Fibroblast of skin of abdomen (primary cell): Measurements from ENCODE around the gene THPO.

Experiments
- DNase-seq: peaks from one replicate; pipeline ENCODE4 v3.0.0-alpha.2; 2013

Gene THPO

DNA sequence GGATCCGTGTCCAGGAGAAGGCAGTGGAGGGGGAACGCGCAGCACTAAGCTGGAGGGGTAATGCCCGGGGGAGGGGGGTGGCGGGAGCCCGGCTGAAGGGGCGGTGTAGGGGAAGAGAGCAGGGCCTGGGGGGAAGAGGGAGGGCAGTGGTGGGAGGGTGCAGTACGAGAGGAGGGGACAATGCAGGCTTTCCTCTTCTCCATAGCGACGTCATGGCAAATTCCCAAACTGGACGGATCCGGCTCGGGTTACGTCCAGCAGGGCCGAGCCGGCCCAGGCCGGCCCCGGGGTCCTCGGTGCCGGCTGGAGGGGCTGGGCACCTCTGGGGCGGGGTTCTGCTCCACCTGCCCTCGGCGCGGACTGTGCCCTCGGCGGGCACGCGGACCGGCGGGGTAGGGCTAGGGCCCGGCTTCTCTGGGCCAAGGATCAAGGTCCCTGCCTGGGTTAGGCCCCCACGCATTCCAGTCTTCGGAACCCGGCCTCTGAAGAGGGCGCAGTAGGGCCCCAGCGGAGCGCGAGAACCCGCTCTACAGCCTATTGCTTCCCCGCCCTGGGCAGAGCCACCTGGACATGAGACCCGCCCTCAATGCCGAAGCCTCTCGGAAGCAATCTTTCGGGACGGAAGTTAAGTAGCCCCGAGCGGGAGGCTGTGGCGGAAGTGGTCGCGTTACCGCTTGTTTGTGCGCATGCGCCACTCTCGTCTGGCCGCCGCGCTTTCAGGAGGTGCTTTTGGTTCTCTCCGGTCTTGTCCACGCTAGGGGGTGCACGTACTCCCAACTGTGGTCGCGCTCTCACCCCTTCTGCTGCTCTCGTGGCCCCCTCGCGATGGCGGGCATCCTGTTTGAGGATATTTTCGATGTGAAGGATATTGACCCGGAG lies 15.1 kb downstream of the THPO start:
- DNase-seq = peak; percentile 97

DNA sequence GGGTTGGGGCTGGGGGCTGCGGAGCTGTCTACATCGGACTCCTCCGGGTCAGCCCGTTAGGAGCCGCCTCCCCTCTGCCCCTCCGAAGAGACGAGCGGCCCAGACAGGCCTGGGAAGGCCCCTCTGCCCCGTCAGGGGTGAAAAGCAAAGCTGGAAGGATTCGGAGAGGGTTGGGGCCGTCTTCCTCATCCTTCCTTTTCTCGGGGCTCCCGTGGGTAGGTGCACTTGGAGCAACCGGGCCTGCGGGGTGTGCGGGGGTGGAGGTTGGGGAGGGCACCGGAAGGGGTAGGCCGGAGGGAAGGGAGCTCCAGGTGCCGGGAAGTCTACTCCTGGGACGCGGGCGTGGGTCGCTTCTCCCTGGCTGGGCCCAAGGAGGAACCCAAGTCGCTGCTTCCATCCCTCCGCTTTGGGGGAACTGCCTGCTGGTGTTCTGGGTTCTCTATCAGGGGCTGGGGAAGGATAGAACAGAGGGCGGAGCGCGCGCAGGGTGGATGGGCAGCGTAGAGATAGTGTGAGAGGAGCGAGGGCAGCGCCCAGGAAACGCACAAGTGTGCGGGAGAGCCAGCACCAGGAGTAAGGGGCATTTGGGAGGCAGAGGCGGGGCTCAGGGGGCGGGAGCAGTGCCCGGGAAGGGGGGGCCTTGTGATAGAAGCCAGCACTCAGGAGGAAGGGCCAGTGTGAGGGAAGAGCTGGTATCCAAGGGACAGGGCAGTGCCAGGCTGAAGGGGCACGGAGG lies 15.9 kb downstream of the THPO start:
- DNase-seq = peak; percentile 37

DNA sequence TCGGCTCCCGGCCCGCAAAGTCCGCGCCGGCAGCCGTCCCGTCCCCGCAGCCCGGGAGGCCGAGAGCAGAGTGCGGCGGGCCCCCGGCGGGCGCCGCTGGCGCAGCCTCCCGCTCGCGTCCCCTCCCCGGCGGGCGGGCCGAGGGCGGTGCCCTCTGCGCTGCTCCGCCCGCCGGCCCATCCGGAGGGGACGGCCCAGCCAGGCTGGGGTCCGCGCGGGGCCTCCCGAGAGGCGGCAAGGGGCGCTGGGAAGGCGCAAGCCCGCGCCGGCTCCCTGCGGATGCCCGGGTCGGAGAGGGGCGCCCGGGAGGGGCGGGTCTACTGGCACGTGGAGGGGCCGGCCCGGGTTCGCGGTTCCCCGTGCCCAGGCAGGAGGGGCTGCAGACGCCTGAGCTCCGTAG lies 16.5 kb downstream of the THPO start, which contains the start of the genes CLCN2 and POLR2H:
Gene CLCN2 (minus strand): TSS at position 74 of the 400 bp plus-strand sequence. CDS start 126 bp downstream, outside the sequence.
Gene POLR2H (plus strand): TSS at position 179 of the 400 bp plus-strand sequence. CDS start 1,783 bp downstream, outside the sequence.
- DNase-seq = peak; percentile 64

- DNase-seq = no peak
Measured at GRCh38 chr3:184360929-184361531, 17.0 kb downstream of the THPO start.

GRCh38 chr3:184360070-184360928 lies 17.7 kb downstream of the THPO start:
- DNase-seq = no peak

DNA sequence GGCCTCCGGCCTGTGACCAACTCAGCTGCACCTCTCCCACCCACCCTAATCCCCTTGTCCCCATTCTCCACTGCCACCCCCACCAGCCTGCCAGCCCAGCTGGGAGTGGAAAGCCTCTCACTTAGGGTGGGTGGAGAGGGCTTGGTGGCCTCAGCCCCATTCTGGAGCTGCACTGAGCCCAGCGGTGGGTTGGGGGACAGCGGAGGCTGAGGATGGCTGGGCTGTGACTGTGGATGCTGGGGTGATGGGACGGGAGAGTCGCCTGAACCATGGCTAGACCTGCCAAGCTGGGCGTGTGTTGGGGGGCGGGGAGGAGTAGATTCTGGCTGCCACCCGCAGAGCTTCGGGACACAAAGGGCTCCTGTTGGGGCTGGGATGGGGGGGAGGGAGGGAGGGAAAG lies 18.4 kb downstream of the THPO start:
- DNase-seq = no peak

DNA sequence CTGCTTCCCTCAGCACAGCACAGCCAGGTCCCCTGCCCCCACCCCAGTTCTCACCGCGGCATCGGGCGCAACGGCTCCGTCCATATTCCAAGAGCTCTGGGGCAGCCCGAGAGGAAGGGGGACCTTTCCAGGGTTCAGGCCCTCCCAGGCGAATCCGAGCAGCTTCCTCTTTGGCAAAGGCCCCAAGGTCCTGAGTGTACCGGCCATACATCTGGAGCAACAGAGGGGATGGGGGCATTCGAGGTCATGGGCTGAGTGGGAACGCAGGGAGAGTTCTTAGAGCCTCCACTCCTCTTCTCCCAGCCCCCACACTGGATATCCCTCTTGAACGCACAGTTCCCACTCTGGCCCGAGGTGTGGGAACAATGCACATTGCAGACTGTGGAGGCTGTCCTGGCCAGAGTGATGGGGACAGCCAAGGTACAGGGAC lies 19.1 kb downstream of the THPO start:
- DNase-seq = no peak

DNA sequence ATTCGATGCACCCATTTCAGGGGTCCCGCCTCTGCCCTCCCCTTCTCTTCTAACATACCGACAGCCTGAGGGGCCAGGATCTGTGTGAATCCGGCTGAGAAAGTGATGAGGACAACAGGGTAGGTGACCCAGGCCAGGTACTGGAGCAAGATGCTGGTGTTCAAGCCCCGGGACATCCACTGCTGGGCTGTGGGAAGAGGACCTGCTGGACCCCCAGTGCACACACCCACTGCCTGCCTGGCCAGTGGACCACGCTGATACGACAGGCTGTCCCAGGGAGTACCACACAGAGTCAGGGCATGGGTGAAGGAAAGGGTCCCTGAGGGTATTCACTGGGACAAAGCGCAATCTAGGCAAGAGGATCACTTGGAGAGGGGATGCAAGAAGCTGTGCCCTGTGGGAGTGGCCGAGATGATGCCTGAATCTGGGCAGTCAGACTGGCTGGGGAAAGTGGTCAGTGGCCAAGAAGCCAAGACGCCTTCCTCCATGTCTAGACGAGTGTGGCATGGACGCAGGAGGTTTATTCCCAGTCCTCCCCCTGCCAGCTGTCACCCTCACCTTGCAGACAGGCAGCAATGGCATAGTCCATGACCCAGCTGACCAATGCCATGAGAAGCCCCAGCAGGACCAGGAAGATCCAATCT lies 19.8 kb downstream of the THPO start:
- no peak for DNase-seq

GRCh38 chr3:184357248-184358123 lies 20.5 kb downstream of the THPO start:
- no peak for DNase-seq

GRCh38 chr3:184355261-184356040 lies 22.6 kb downstream of the THPO start:
- DNase-seq = no peak

- DNase-seq = no peak
Measured at GRCh38 chr3:184354754-184355153, 23.3 kb downstream of the THPO start.

GRCh38 chr3:184354121-184354728 lies 23.8 kb downstream of the THPO start:
- peak; percentile 20 for DNase-seq

GRCh38 chr3:184353546-184353941 lies 24.5 kb downstream of the THPO start:
- no peak for DNase-seq

DNA sequence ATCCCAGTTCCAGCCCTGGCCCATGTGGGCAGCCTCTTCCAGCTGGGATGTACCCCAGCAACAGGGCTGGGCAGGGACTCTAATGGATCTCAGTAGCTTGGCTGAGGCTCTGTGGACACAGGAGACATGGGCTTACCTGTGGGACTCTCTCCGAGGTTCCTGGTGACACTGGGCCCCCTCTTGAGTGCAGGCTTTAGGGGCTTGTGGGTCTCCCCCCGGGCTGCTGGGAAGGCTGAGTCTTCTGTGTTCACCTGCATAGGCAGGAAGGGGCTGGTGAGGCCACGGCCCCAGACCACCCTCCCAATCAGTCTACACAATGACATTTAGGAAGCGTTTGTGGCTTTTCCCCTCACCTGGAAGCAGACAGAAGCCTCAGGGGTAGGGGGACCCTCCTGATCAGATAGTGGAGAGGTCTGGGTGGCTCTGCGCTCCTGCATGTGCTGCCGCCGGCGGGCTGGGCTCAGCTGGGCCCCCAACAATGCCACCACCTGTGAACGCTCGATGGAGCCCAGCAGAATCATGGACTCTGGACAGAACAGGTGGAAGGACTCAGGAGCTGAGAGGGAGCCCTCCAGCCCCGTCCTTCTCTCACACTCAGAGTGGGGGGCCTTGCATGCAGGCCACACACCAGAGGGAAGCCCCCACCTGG lies 25.0 kb downstream of the THPO start:
- no peak for DNase-seq

- DNase-seq = no peak
Measured at GRCh38 chr3:184352149-184352785, 25.7 kb downstream of the THPO start.

GRCh38 chr3:184351511-184352148 lies 26.4 kb downstream of the THPO start:
- DNase-seq = no peak

GRCh38 chr3:184350618-184351017 lies 27.4 kb downstream of the THPO start:
- DNase-seq = no peak
